Uterus (tissue), 2 donors: ENCODE measurements around the gene ARPC2.

Experiments used
- POLR2A ChIP-seq, 2 donors: fragments of 450-650 bp; IDR thresholded peaks; one replicate each; pipeline ENCODE4 v1.6.1; 2016; ENCODE audit warnings: antibody characterized with exemption in 2 of 2, mild to moderate bottlenecking in 1 of 2, moderate library complexity in 1 of 2
- TF ChIP-seq, protein P1 (sequence below), 4 experiments: fragments of 200-600 bp in 2 of 4; fragments of 450-650 bp in 2 of 4; sonication (generic) in 2 of 4; IDR thresholded peaks; one replicate each; pipeline ENCODE4 v1.5.1; 2016 to 2019; ENCODE audit warnings: antibody characterized with exemption in 4 of 4, mild to moderate bottlenecking in 2 of 4, moderate library complexity in 1 of 4

- TF ChIP-seq, protein P1, sequence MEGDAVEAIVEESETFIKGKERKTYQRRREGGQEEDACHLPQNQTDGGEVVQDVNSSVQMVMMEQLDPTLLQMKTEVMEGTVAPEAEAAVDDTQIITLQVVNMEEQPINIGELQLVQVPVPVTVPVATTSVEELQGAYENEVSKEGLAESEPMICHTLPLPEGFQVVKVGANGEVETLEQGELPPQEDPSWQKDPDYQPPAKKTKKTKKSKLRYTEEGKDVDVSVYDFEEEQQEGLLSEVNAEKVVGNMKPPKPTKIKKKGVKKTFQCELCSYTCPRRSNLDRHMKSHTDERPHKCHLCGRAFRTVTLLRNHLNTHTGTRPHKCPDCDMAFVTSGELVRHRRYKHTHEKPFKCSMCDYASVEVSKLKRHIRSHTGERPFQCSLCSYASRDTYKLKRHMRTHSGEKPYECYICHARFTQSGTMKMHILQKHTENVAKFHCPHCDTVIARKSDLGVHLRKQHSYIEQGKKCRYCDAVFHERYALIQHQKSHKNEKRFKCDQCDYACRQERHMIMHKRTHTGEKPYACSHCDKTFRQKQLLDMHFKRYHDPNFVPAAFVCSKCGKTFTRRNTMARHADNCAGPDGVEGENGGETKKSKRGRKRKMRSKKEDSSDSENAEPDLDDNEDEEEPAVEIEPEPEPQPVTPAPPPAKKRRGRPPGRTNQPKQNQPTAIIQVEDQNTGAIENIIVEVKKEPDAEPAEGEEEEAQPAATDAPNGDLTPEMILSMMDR (IDR thresholded peaks at IDR 0.05), result no peak
- TF ChIP-seq POLR2A (IDR thresholded peaks at IDR 0.05), result no peak
These were observed 7.2 kb downstream of the ARPC2 start for GRCh38 chr2:218224186-218224585.
